C1 segment of cervical spinal cord (tissue), 14 donors: ENCODE data around the gene SPAG9.
"Not testable (repeated sequence)": the region's sequence is repeated elsewhere in the genome, so short reads cannot be mapped to it uniquely, and the experiment has no call there.

ENCODE experiments used
- DNase-seq, 14 donors: peaks; one replicate each; lab custom pipeline; 2025; lab: John Stamatoyannopoulos, UW

SPAG9 gene

GRCh38 chr17:50941676-50942048 is 179.0 kb downstream of the SPAG9 start:
- DNase-seq: not testable (repeated sequence)

- no peak for DNase-seq
Measured at GRCh38 chr17:50939795-50940684, 180.6 kb downstream of the SPAG9 start.

DNA sequence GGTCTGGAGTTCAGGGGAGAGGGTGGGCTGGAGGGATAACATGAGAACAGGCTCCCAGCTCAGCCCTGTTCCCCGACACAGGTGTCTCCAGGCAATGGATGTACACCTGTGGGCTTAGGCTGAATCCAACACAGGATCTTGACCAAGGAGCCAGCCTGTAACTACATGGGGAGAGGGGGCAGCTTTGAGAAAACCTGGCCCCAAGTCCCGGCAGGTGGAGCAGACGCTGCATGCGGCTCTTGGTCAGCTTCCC is 181.2 kb downstream of the SPAG9 start:
- no peak for DNase-seq

GRCh38 chr17:50938821-50939541 is 181.7 kb downstream of the SPAG9 start:
- no peak for DNase-seq

DNA sequence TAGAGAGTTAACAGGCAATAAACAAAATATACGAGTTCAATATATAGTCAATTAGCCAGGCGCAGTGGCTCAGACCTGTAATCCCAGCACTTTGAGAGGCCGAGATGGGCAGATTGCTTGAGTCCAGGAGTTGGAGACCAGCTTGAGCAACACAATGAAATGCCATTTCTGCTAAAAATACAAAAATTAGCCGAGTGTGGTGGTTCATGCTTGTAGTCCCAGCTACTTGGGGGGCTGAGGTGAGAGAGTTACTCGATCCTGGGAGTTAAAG is 184.7 kb downstream of the SPAG9 start:
- DNase-seq: no peak

- peak in 12 of 14 donors; percentile 32 to 88 (median 76) for DNase-seq
Measured at GRCh38 chr17:50935221-50935995, 185.3 kb downstream of the SPAG9 start.

- DNase-seq: no peak
Measured at GRCh38 chr17:50934672-50935220, 185.9 kb downstream of the SPAG9 start.

DNA sequence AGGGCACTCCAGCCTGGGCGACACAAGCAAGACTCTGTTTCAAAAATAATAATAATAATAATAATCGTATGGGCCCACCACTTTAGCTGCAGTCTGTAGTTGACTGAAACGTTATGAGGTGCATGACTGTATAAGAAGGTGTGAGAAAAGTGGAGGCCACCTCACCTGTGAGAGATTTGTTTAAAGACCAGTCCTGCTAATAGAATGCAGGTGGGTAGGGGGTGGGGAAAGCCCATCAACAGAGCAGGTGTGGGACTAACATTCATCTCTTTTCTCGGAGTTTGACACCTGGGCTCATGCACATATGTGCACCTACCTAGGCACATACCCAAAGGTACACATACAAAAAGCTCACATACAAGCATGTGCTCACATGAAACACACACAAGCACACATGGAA is 186.5 kb downstream of the SPAG9 start:
- no peak for DNase-seq

GRCh38 chr17:50931144-50931908 is 189.3 kb downstream of the SPAG9 start:
- peak in 12 of 14 donors; percentile 62 to 94 (median 82) for DNase-seq

DNA sequence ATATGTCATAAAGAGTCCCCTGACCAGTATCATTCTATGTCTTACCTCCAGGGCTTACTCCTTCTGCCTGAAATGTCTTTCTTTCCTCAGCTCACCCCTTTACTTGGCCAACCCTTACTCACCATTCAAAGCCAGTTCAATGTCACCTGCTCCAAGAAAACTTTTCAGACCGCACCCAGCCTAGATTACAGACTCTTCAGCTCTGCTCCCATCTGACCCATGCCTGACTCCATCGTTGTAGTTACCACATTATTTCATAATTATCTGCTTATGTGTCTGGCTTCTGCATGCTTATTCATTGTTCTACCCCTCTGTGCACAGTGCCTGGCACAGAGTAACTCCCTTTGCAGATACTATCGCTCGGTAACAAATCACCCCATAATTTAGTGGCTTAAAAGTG is 192.0 kb downstream of the SPAG9 start:
- no peak for DNase-seq

DNA sequence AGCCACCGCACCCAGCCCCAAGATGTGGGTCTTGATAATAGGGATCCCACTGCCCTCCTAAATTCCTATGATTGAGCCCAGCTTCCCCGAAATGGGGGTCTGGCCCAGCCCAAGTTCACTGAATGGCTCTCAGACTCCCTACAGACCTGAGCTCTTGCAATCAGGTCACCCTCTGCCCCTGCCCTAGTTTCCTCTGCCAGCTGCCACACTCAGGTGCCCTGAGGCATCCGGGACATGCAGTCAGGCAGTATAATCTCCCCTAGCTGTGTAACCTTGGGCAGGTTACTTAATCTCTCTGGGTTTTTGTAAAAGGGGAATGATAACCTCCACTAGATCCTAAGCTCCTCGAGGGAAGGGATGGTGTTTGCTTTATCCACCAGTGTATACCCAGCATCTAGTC is 193.4 kb downstream of the SPAG9 start:
- DNase-seq: no peak

- no peak for DNase-seq
Measured at GRCh38 chr17:50926523-50926922, 194.1 kb downstream of the SPAG9 start.

GRCh38 chr17:50925296-50925891 is 195.3 kb downstream of the SPAG9 start:
- DNase-seq: no peak

DNA sequence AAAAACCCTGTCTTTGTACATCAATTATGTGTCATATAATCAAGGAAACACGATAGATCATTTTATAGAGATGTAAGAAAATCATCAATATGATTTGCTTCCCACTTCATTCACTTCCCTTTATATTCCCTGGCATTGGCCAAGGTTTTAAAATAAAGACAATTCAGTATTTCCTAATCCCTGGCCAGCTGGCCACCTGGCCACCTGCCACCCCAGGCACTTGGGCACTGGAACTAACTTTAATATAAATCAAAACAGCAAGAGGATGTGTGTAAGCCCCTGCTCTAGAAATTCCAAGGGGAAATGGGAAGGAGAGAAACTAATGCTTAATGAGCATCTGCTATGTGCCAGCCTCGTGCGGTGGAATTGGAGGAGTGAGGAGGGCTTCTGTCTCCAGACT is 195.9 kb downstream of the SPAG9 start:
- DNase-seq: no peak

GRCh38 chr17:50924300-50924699 is 196.4 kb downstream of the SPAG9 start:
- DNase-seq: no peak

DNA sequence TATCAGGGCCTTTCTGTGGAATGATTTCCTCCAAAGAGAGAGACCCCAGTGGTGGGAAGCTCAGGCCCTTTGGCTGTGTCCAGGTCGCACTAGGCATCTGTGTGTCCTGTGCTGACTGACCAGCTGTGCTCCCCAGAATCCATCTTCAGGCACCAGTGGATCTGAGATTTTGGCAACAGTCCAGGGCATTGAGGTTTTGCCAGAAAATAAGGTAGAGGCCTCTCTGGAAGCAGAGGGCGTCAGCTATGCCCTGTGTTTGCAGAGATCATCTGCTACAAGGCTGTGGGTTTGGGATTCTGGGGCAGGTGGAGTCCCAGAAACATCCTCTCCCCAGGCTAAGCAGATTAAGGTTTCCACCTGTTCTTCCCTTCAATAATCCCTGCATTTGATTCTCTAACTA is 197.1 kb downstream of the SPAG9 start:
- DNase-seq: no peak

- DNase-seq: no peak
Measured at GRCh38 chr17:50922721-50923405, 197.8 kb downstream of the SPAG9 start.

GRCh38 chr17:50922107-50922506 is 198.6 kb downstream of the SPAG9 start:
- DNase-seq: no peak

DNA sequence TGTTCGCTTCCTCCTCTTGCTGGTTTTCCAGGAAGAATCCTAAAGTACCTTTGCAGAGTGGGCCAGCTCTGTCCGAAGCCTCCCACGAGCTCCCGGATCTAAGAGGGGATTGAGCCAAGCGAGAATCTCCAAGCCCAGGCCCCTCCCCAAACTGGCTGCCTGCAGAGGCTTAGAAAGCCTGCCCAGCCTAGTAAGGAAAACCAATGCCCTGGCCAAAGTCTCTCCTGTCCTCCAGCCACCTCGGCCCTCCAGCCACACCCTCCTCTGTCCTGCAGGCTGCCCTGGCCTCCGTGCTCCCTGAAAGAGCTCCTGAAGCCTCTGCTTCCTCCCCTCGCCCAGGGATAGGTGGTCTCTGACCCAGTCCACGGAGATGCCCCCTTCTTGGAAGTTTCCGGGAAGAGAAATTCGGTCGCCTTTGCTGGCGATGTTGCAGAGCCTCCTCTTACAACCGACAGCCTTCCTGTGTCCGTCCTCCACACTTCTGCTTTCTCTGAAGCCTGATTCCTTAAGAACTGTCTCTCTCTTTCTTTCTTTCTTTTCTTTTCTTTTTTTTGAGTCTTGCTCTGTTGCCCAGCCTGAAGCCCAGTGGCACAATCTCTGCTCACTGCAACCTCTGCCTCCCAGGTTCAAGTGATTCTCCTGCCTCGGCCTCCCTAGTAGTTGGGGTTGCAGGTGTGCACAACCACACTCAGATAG is 199.6 kb downstream of the SPAG9 start:
- DNase-seq: peak in 4 of 14 donors; percentile 11 to 38 (median 32)

DNA sequence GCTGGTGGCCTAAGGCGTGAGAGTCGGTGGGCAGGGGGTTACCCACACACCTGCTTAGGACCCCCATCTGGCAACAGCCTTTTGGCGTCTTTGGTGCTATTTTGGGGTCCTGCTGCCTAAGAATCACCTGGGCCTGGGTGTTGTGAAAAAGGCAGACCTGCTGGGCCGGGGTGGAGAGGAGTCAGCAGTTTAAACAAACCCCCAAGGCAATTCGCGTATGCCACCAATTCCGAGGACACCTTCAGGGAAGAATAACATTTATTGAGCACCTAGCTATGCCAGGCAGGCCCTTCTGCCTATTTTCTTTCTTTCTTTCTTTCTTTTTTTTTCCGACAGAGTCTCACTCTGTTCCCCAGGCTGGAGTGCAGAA is 200.6 kb downstream of the SPAG9 start:
- no peak for DNase-seq
